HEK293T (cell line): Measurements from ENCODE around the gene DNAH8.

Experiments used
- ARNT ChIP-seq: fragments of 450-650 bp; IDR thresholded peaks from 2 replicates; pipeline ENCODE4 v1.6.1; 2017; ENCODE audit warnings: mild to moderate bottlenecking
- BHLHE40 ChIP-seq: fragments of 450-650 bp; IDR thresholded peaks from 2 replicates; pipeline ENCODE4 v1.6.1; 2016; ENCODE audit warnings: mild to moderate bottlenecking, moderate library complexity, borderline replicate concordance
- ELF4 ChIP-seq: fragments of 450-650 bp; IDR thresholded peaks from 2 replicates; pipeline ENCODE4 v1.6.1; 2017; ENCODE audit warnings: antibody characterized with exemption
- FOXA1 ChIP-seq: fragments of 450-650 bp; IDR thresholded peaks from 2 replicates; pipeline ENCODE4 v1.6.1; 2016; ENCODE audit warnings: mild to moderate bottlenecking
- FOXK2 ChIP-seq: fragments of 450-650 bp; IDR thresholded peaks from 2 replicates; pipeline ENCODE4 v1.6.1; 2016; ENCODE audit warnings: mild to moderate bottlenecking
- FOXM1 ChIP-seq: fragments of 450-650 bp; IDR thresholded peaks from 2 replicates; pipeline ENCODE4 v1.6.1; 2017; ENCODE audit warnings: mild to moderate bottlenecking, borderline replicate concordance
- HDGF ChIP-seq: fragments of 450-650 bp; IDR thresholded peaks from 2 replicates; pipeline ENCODE4 v1.6.1; 2017; ENCODE audit warnings: antibody characterized with exemption, borderline replicate concordance
- NFRKB ChIP-seq: fragments of 450-650 bp; IDR thresholded peaks from 2 replicates; pipeline ENCODE4 v1.6.1; 2016; ENCODE audit warnings: mild to moderate bottlenecking, moderate library complexity
- SP1 ChIP-seq: fragments of 450-650 bp; IDR thresholded peaks from 2 replicates; pipeline ENCODE4 v1.6.1; 2017
- SUZ12 ChIP-seq: fragments of 450-650 bp; IDR thresholded peaks from 2 replicates; pipeline ENCODE4 v1.6.1; 2016; ENCODE audit warnings: mild to moderate bottlenecking
- ZNF384 ChIP-seq: fragments of 450-650 bp; IDR thresholded peaks from 2 replicates; pipeline ENCODE4 v1.6.1; 2016
- TF ChIP-seq, protein P1 (sequence below): fragments of 450-650 bp; IDR thresholded peaks from 2 replicates; pipeline ENCODE4 v1.6.1; 2016

DNA sequence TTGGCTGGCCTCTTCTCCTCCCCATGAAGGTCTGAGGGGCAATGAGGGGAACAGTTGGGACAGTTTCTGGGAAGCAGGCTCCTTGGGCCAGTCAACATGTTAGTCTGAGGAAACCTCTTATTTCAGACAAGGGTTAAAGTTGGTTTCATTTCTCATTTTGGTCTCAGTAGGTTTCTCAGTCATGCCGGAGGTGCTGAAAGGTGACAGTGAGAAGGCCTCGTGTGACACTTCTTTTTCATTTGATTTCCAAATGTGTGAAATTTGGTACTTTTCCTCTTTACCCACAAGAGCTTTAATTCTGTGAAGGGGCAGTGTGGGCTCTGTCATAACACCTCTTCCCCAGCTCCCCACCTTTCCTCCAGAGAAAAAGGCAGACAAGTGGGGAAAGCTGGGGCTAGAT lies 326.0 kb downstream of the DNAH8 start:
- TF ChIP-seq FOXK2 (no peak), SP1 (no peak), HDGF (no peak), BHLHE40 (no peak), FOXM1 (no peak), ELF4 (no peak), NFRKB (no peak), ZNF384 (no peak), SUZ12 (no peak), FOXA1 (no peak), ARNT (no peak)
- TF ChIP-seq, protein P1, sequence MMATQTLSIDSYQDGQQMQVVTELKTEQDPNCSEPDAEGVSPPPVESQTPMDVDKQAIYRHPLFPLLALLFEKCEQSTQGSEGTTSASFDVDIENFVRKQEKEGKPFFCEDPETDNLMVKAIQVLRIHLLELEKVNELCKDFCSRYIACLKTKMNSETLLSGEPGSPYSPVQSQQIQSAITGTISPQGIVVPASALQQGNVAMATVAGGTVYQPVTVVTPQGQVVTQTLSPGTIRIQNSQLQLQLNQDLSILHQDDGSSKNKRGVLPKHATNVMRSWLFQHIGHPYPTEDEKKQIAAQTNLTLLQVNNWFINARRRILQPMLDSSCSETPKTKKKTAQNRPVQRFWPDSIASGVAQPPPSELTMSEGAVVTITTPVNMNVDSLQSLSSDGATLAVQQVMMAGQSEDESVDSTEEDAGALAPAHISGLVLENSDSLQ: no peak
